ENCODE results near the gene ZFYVE28.

ZFYVE28 gene

GRCh38 chr4:2347190-2347589 lies 71.3 kb downstream of the ZFYVE28 start:
- DNase-seq: no peak

- no peak for DNase-seq
Measured at GRCh38 chr4:2343476-2343875, 75.0 kb downstream of the ZFYVE28 start.

- no peak for DNase-seq
Measured at GRCh38 chr4:2341911-2342652, 76.4 kb downstream of the ZFYVE28 start.

DNA sequence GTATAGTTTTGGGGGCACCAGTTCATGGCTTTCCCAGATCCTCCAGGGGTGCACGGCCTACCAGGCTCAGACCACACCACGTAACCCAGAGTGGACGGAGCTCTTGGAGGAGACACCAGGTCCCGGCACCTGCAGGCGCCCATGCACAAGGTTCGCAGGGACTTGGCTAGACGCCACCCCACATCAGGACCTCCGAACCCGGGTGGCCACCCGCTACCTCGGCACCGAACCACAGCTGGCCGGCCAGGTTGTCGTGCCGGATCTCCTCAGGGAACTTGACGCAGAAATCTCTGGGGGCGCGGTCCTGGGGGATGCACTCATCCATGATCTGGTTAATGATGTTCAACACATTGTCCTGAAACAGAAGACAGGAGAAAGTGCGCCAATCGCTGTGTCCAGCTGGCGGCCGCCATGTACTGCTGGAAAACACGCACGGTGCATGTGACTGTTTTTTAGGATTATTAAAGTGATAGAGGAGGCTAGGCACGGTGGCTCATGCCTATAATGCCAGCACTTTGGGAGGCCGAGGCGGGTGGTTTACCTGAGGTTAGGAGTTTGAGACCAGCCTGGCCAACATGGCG lies 77.1 kb downstream of the ZFYVE28 start:
- DNase-seq: no peak

- DNase-seq: no peak
Measured at GRCh38 chr4:2340272-2341061, 78.0 kb downstream of the ZFYVE28 start.

- no peak for DNase-seq
Measured at GRCh38 chr4:2339458-2340271, 78.8 kb downstream of the ZFYVE28 start.

DNA sequence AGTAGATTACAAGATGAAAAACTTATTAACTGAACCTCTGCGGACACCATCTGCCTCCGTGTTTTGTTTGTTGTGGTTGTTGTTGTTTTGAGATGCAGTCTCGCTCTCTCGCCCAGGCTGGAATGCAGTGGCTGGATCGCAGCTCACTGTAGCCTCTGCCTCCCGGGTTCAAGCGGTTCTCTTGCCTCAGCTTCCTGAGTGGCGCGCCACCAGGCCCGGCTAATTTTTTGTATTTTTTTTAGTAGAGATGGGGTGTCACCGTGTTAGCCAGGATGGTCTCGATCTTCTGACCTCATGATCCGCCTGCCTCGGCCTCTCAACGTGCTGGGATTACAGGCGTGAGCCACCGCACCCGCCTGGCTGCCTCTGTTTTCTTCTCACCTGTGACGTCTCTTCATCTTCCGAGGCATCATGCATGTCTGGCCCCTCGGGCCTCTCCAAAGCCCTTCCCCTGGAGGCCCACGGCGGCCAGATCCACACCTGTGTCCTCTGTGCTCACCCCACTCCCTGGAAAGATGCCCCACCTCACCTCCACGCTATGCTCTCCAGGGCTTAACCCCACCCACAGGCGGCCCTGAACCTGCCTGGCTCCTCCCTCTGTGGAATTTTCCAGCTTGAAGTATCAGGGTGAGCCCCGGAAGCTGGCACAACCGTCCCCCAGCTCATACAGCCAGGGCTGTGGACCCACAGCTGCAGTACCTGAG lies 79.5 kb downstream of the ZFYVE28 start:
- DNase-seq: no peak

GRCh38 chr4:2337896-2338295 lies 80.5 kb downstream of the ZFYVE28 start:
- no peak for DNase-seq

- DNase-seq: no peak
Measured at GRCh38 chr4:2337131-2337723, 81.2 kb downstream of the ZFYVE28 start.

- DNase-seq: no peak
Measured at GRCh38 chr4:2336659-2337058, 81.8 kb downstream of the ZFYVE28 start.

- DNase-seq: no peak
Measured at GRCh38 chr4:2335729-2336101, 82.7 kb downstream of the ZFYVE28 start.

GRCh38 chr4:2334826-2335728 lies 83.4 kb downstream of the ZFYVE28 start:
- DNase-seq: no peak

GRCh38 chr4:2333916-2334644 lies 84.4 kb downstream of the ZFYVE28 start:
- no peak for DNase-seq

DNA sequence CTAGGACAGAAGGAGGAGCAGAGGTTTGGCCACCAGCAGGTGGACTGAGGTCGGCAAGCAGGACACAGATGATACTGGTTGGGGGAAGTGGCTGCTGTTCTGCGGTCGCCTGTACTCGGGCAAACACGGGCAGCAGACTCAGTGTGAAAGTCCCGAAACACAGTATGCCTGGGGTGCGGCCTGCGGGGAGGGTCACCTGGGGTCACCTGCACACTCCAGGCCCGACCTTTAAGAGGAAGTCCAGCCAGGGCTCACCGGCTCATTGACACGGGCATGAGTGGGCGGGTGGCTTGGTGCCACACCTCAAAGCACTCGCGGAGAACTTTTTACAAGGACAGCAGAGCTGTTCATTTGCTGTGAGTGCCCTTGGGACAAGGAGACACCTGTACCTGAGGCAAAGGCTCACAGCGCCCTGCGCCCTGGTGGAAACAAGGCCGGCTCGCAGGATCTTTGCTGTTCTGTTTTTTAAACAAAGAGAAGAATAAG lies 85.0 kb downstream of the ZFYVE28 start:
- DNase-seq: no peak

DNA sequence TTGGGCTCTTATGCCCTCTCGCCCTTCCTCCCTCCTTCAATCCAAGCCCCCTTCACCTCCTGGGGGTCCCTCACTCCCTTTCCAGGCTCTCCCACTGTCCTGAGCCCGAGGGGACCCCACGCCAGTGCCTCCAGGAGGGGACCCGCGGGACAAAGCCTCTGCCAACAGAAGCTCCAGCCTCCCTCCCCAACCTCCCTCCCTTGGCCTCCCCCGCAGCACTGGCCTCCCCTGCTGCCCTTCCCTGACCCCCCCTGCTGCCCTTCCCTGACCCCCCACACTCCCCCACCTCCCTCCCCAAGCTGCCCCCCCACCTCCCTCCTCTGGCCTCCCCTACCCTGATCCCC lies 85.5 kb downstream of the ZFYVE28 start:
- DNase-seq: no peak

GRCh38 chr4:2332201-2332975 lies 86.1 kb downstream of the ZFYVE28 start:
- DNase-seq: no peak

DNA sequence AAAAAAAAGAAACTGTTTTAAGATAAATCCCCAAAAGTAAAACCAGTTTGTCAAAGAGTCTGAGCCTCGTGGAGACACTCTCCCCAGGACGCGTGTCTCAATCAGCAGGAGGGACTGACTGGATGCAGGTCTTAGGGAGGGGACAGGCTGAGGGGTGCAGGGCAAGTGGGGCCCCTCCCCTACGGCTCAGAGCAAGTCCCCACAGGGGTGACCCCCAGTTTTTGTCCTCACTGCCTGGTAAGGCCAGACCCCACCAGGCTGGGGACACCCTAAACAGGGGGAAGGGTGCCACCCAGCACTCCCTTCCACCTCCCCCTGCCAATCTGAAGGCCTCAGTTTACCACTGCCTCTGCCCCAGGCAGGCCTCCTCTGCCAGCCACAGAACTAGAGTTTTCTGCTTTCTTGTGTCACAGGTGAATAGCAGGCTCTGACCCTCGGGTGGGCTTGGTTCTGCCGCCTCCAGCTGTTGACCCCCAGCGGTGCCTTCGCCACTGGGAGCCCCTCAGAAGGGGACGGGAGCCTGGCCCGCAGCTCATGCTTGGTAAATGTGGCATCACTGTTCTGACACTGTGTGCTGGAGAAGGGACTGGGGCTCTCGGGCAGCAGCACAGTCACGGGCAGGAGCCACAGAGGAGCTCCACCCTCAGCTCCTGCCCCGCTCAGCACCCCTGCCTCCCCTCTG lies 86.8 kb downstream of the ZFYVE28 start:
- no peak for DNase-seq

DNA sequence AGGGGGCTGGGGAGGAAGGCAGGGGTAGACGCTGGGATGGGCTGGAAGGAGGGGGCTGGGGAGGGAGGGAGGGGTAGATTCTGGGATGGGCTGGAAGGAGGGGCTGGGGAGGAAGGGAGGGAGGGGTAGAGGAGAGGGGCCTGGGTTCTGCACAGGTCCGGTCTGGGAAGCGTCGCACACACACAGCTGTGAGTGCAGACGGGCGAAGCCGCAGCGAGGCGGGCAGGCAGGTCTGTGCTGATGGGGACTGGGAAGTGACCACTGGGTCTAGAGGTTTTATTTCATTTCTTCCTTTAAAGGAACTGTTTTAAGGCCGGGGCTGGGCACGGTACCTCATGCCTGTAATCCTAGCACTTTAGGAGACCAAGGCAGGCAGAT lies 87.4 kb downstream of the ZFYVE28 start:
- DNase-seq: no peak
